ENCODE data around the gene NOP56. TPM values are rescaled to one million over a fixed set of nuclear protein-coding genes. Genes with fewer than 3 reads are reported as not detected.

The NOP56 gene
- total and polyA plus RNA-seq, 2 donors (not counting 1 experiment from before 2014, with no cell fraction given), result 212 to 247 TPM

GRCh38 chr20:2604506-2604835, 48.0 kb upstream of the NOP56 start:
- TF ChIP-seq CTCF (IDR thresholded peaks at IDR 0.05) (no peak), EZH2 (IDR thresholded peaks at IDR 0.05; ENCODE audit: borderline replicate concordance, insufficient read depth, low read depth, low read length, poor library complexity, severe bottlenecking) (no peak)
- peaks cover 4 to 15% (median 13%) of the 10 kb centered on the region in 3 donors for H3K9me3 ChIP-seq (ENCODE audit: control extremely low read depth in 1 of 3, control insufficient read depth in 2 of 3, insufficient read depth in 1 of 3, low read length in 2 of 3)
- WGBS (ENCODE audit: insufficient coverage), result no CpG with 5 or more reads among the region's 3 CpGs
- H3K79me2 ChIP-seq (ENCODE audit: control insufficient read depth, insufficient read depth, low read length), result no peaks in the 10 kb centered on the region
- intact Hi-C loops (cut with micrococcal nuclease), result no loop called here
- H3K27me3 ChIP-seq (replicated peaks in 1 of 4; ENCODE audit: control extremely low read depth in 1 of 4, control insufficient read depth in 3 of 4, insufficient read depth in 4 of 4, low read length in 3 of 4), result peaks cover 0 to 11% (median under 1%) of the 10 kb centered on the region in 4 experiments
- H3K36me3 ChIP-seq (replicated peaks in 1 of 2; ENCODE audit: control extremely low read depth in 1 of 2, control insufficient read depth in 1 of 2, extremely low read depth in 1 of 2, insufficient read depth in 2 of 2, low read length in 1 of 2), result no peaks in the 10 kb centered on the region
- ChIA-PET CTCF (no interaction called here), POLR2A (no interaction called here)
- peaks cover 6% of the 10 kb centered on the region for H3K9me3 Mint-ChIP-seq (ENCODE audit: insufficient read depth)
- no peaks in the 10 kb centered on the region for H3K4me1 ChIP-seq (ENCODE audit: control insufficient read depth in 2 of 2, insufficient read depth in 2 of 2, low read length in 2 of 2)
- H3K9ac ChIP-seq (ENCODE audit: low read length), result no peak overlapping the region
- no peak overlapping the region for H3K27ac ChIP-seq (ENCODE audit: low read length in 2 of 2)
- no peaks in the 10 kb centered on the region for H3K4me1 Mint-ChIP-seq
- H3K4me3 Mint-ChIP-seq, result no peak overlapping the region
- H3K4me2 ChIP-seq (replicated peaks; ENCODE audit: low read depth, low read length, poor library complexity, severe bottlenecking), result no peak overlapping the region
- DNase-seq (no peak), ATAC-seq (ENCODE audit: low read depth) (no peak)
- no peak overlapping the region for H2AFZ ChIP-seq (ENCODE audit: insufficient read depth, low read depth, low read length, poor library complexity, severe bottlenecking)
- no peaks in the 10 kb centered on the region for H4K20me1 ChIP-seq (ENCODE audit: control insufficient read depth, insufficient read depth, low read length, poor library complexity, severe bottlenecking)
- no peak overlapping the region for H3K4me3 ChIP-seq (ENCODE audit: control extremely low read depth in 1 of 5, extremely low read depth in 1 of 5, insufficient read depth in 1 of 5, low read depth in 2 of 5, low read length in 4 of 5)
- H3K27ac Mint-ChIP-seq, result no peak overlapping the region
- H3K27me3 Mint-ChIP-seq, result peaks cover 13% of the 10 kb centered on the region

DNA sequence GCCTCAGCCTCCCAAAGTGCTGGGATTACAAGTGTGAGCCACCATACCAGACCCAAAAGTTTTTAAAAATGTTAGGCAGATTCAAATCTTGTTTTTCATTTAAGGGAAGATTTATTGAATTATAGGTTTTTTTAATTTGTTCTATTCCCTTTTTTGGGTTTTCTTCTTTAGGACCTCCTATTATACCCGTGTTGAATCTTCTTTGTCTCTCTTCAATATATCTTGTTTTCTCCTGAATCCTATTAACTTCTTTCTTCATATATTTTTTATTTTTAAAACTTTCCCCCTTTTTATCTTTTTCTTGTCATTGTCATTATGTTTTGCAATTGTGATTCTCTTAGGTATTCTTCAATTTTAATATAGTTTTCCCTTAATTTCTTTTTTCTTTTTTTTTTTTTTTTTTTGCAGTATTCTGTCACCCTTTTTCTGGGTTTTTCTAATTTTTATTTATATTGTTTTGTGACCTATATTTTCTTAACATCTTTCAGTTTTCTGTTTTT, 45.9 kb upstream of the NOP56 start:
- Histone ChIP-seq H3K36me3 (replicated peaks in 1 of 2; ENCODE audit: control extremely low read depth in 1 of 2, control insufficient read depth in 1 of 2, extremely low read depth in 1 of 2, insufficient read depth in 2 of 2, low read length in 1 of 2) (no peaks in the 10 kb centered on the region), H4K20me1 (ENCODE audit: control insufficient read depth, insufficient read depth, low read length, poor library complexity, severe bottlenecking) (no peaks in the 10 kb centered on the region), H3K9me3 (ENCODE audit: control extremely low read depth in 1 of 3, control insufficient read depth in 2 of 3, insufficient read depth in 1 of 3, low read length in 2 of 3) (peaks cover 4 to 17% (median 15%) of the 10 kb centered on the region in 3 donors), H3K27me3 (replicated peaks in 1 of 4; ENCODE audit: control extremely low read depth in 1 of 4, control insufficient read depth in 3 of 4, insufficient read depth in 4 of 4, low read length in 3 of 4) (peaks cover 0 to 19% (median under 1%) of the 10 kb centered on the region in 4 experiments), H3K4me1 (ENCODE audit: control insufficient read depth in 2 of 2, insufficient read depth in 2 of 2, low read length in 2 of 2) (no peaks in the 10 kb centered on the region), H3K9ac (ENCODE audit: low read length) (no peak overlapping the region), H2AFZ (ENCODE audit: insufficient read depth, low read depth, low read length, poor library complexity, severe bottlenecking) (no peak overlapping the region), H3K27ac (ENCODE audit: low read length in 2 of 2) (no peak overlapping the region), H3K79me2 (ENCODE audit: control insufficient read depth, insufficient read depth, low read length) (no peaks in the 10 kb centered on the region), H3K4me2 (replicated peaks; ENCODE audit: low read depth, low read length, poor library complexity, severe bottlenecking) (no peak overlapping the region), H3K4me3 (ENCODE audit: control extremely low read depth in 1 of 5, extremely low read depth in 1 of 5, insufficient read depth in 1 of 5, low read depth in 2 of 5, low read length in 4 of 5) (no peak overlapping the region)
- ATAC-seq (ENCODE audit: low read depth) (no peak), DNase-seq (no peak)
- peaks cover 28% of the 10 kb centered on the region for H3K27me3 Mint-ChIP-seq
- no peak overlapping the region for H3K4me3 Mint-ChIP-seq
- ChIA-PET CTCF (no interaction called here), POLR2A (no interaction called here)
- no peak overlapping the region for H3K27ac Mint-ChIP-seq
- intact Hi-C loops (cut with micrococcal nuclease), result no loop called here
- no peaks in the 10 kb centered on the region for H3K4me1 Mint-ChIP-seq
- peaks cover 6% of the 10 kb centered on the region for H3K9me3 Mint-ChIP-seq (ENCODE audit: insufficient read depth)
- TF ChIP-seq EZH2 (IDR thresholded peaks at IDR 0.05; ENCODE audit: borderline replicate concordance, insufficient read depth, low read depth, low read length, poor library complexity, severe bottlenecking) (no peak), CTCF (IDR thresholded peaks at IDR 0.05) (no peak)
- WGBS (ENCODE audit: insufficient coverage), result no CpG with 5 or more reads among the region's 1 CpG

Data from B cell (primary cell).